BE2C (cell line): ENCODE data around the gene COG7.

ENCODE experiments used
- DNase-seq: peaks from one replicate; pipeline ENCODE4 v3.0.0-alpha.2; 2020
- H3K27me3 ChIP-seq: fragments of 250-450 bp; sonication (Bioruptor Pico); 2 replicates; pipeline ENCODE4 v1.5.1; 2020; ENCODE audit warnings: mild to moderate bottlenecking
- H3K36me3 ChIP-seq: fragments of 250-450 bp; sonication (Bioruptor Pico); 2 replicates; pipeline ENCODE4 v1.5.1; 2020; ENCODE audit warnings: mild to moderate bottlenecking
- H3K4me1 ChIP-seq: fragments of 250-450 bp; sonication (Bioruptor Pico); 2 replicates; pipeline ENCODE4 v1.5.1; 2020
- H3K4me3 ChIP-seq: 2 replicates; pipeline ENCODE4 v1.5.1; 2011; ENCODE audit warnings: low read depth, low read length
- H3K9me3 ChIP-seq: fragments of 250-450 bp; sonication (Bioruptor Pico); 2 replicates; pipeline ENCODE4 v1.5.1; 2020
- CTCF ChIP-seq: IDR thresholded peaks from 2 replicates; pipeline ENCODE4 v1.5.1; 2012; ENCODE audit warnings: mild to moderate bottlenecking, low read depth, low read length

The COG7 gene

GRCh38 chr16:23353440-23353839 lies 99.5 kb downstream of the COG7 start:
- DNase-seq, result no peak
- Histone ChIP-seq H3K4me1 (no peaks in the 10 kb centered on the region), H3K9me3 (no peaks in the 10 kb centered on the region), H3K4me3 (no peak overlapping the region), H3K27me3 (no peaks in the 10 kb centered on the region), H3K36me3 (no peaks in the 10 kb centered on the region)
- TF ChIP-seq CTCF, result no peak

DNA sequence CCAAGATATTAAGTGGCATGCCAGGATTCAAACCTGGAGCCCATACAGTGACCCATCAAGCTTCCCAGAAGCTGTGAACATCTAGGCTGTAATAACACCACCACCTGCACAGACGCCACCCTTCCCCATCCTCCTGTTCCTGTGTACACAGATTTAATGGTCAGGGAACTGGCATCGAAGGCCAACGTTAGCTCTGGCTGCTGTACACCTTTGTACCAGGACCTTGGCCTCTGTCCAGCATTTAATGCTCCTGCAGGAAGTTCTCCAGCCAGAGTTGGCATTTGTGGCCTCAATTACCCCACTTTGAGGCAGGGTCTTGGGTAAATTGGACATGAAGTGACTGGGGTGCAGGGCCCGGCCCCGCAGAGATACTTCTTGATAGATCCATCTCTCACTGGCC lies 101.6 kb downstream of the COG7 start:
- DNase-seq, result no peak

GRCh38 chr16:23348579-23349469 lies 104.2 kb downstream of the COG7 start:
- no peak for TF ChIP-seq CTCF

More for the DNA sequence above, 101.6 kb downstream of the COG7 start:
- Histone ChIP-seq H3K27me3 (no peaks in the 10 kb centered on the region), H3K36me3 (no peaks in the 10 kb centered on the region), H3K9me3 (no peaks in the 10 kb centered on the region), H3K4me3 (no peak overlapping the region), H3K4me1 (no peaks in the 10 kb centered on the region)
- TF ChIP-seq CTCF, result no peak

DNA sequence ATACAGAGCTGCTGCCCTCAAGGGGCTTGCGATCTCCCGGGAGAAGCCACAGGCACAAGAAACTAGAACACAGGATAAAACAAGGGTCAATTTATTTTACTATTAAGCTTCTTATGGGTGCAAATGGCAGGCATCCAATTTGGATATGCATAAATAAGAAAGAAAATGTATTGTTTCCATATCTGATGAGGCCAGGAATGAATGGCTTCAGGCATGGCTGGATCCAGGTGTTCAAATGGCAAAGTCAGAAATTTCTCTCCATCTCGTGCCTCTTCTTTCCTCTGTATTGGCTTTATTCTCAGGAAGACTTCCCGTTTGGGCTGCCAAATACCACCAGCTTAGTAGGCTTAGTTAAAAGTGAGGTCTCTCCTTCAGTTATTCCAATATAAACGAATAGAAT lies 107.8 kb downstream of the COG7 start:
- no peaks in the 10 kb centered on the region for H3K4me1 ChIP-seq
- H3K9me3 ChIP-seq, result no peaks in the 10 kb centered on the region
- no peaks in the 10 kb centered on the region for H3K36me3 ChIP-seq
- no peak for TF ChIP-seq CTCF
- DNase-seq, result no peak
- peaks cover 7% of the 10 kb centered on the region; the same call in 1 of the 2 replicates for H3K27me3 ChIP-seq
- H3K4me3 ChIP-seq, result no peak overlapping the region

More at GRCh38 chr16:23348579-23349469, 104.2 kb downstream of the COG7 start:
- Histone ChIP-seq H3K27me3 (0 out of 2 replicates have a peak, but pooled peaks cover 3% of the 10 kb centered on the region), H3K36me3 (no peaks in the 10 kb centered on the region), H3K9me3 (no peaks in the 10 kb centered on the region), H3K4me3 (no peak overlapping the region), H3K4me1 (no peaks in the 10 kb centered on the region)
- DNase-seq, result no peak

DNA sequence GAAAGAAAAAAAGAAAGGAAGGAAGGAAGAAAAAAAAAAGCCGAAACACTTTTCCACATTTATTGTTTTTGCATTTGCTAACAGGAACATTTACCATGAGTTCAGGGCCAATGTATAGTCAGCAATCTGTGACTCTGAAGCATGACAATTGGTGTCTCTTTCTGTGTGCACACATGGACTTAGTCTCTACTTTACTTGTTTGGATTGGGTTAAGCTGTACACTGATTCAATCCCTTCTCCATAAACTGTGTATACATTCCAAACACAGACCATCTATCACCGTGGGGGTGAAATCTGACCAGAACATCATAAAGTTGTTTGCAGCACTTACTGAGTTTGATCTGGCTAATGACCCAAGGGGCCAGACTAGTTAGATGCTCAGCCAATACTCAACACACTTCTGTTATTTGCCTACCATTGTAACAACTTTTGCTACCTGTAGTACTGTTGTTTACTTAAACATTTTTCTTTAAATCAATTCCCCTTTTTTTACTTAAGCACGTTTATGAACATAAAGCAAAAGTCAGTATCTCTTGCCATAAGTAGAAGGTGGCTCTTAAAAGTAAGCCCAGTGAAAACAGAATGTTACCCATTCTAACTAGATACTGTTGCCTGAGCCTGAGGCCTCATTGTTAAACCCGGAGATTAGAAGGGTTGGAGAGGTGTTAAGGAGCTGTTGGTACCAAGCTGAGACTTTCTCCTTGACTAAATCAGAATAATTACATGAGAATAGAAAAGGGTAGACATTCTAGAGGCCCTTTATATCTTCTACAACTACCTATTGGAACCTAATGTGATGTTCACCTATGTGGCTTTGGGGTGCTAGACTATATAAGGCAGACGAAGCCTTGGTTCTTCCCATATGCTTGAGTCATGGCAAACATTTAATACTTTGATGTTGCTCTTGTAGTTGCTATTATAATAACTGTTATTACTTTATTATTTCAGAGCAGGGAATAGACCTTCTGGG lies 109.1 kb downstream of the COG7 start:
- no peaks in the 10 kb centered on the region for H3K36me3 ChIP-seq
- TF ChIP-seq CTCF, result no peak
- H3K4me3 ChIP-seq, result no peak overlapping the region
- no peaks in the 10 kb centered on the region for H3K9me3 ChIP-seq
- H3K27me3 ChIP-seq, result peaks cover 7% of the 10 kb centered on the region; the same call in 1 of the 2 replicates
- no peak for DNase-seq
- H3K4me1 ChIP-seq, result no peaks in the 10 kb centered on the region
